Endometrium (tissue), 2 donors: Measurements from ENCODE around the gene KIAA1671.

Experiments
- FAIRE-seq: peaks from 2 replicates; lab custom pipeline; 2012; peaks lifted over from hg19 to GRCh38; lab: Jason Lieb, UNC
- donor health status: control.
- donor health status: control.

The KIAA1671 gene

GRCh38 chr22:25146307-25146706 is 193.8 kb downstream of the KIAA1671 start:
- FAIRE-seq = no peak

- FAIRE-seq = no peak
These were observed 194.6 kb downstream of the KIAA1671 start for GRCh38 chr22:25146906-25147641.

- no peak for FAIRE-seq
These were observed 195.1 kb downstream of the KIAA1671 start for GRCh38 chr22:25147642-25147928.

GRCh38 chr22:25148149-25148691 is 195.7 kb downstream of the KIAA1671 start:
- no peak for FAIRE-seq

GRCh38 chr22:25149014-25149413 is 196.5 kb downstream of the KIAA1671 start:
- FAIRE-seq = no peak

- FAIRE-seq = no peak
These were observed 201.6 kb downstream of the KIAA1671 start for GRCh38 chr22:25153961-25154666.

- FAIRE-seq = no peak
These were observed 202.1 kb downstream of the KIAA1671 start for GRCh38 chr22:25154667-25154999.

GRCh38 chr22:25156736-25157135 is 204.2 kb downstream of the KIAA1671 start:
- no peak for FAIRE-seq

- no peak for FAIRE-seq
These were observed 206.5 kb downstream of the KIAA1671 start for GRCh38 chr22:25159028-25159427.

- FAIRE-seq = no peak
These were observed 207.8 kb downstream of the KIAA1671 start for GRCh38 chr22:25160120-25160996.

GRCh38 chr22:25161017-25161915 is 208.8 kb downstream of the KIAA1671 start:
- no peak for FAIRE-seq

- FAIRE-seq = no peak
These were observed 209.5 kb downstream of the KIAA1671 start for GRCh38 chr22:25161916-25162530.

GRCh38 chr22:25162561-25162960 is 210.0 kb downstream of the KIAA1671 start:
- FAIRE-seq = no peak

GRCh38 chr22:25165785-25166184 is 213.3 kb downstream of the KIAA1671 start:
- no peak for FAIRE-seq

GRCh38 chr22:25166266-25167040 is 213.9 kb downstream of the KIAA1671 start:
- FAIRE-seq = no peak

- no peak for FAIRE-seq
These were observed 214.6 kb downstream of the KIAA1671 start for GRCh38 chr22:25167082-25167481.

GRCh38 chr22:25167834-25168601 is 215.5 kb downstream of the KIAA1671 start:
- FAIRE-seq = no peak

GRCh38 chr22:25169278-25170031 is 216.9 kb downstream of the KIAA1671 start:
- no peak for FAIRE-seq

- FAIRE-seq = no peak
These were observed 218.0 kb downstream of the KIAA1671 start for GRCh38 chr22:25170426-25170980.
